Prostate gland (tissue), 2 donors: ENCODE data around the gene RHBDL1. TPM values are rescaled to one million over a fixed set of nuclear protein-coding genes. Genes with fewer than 3 reads are reported as not detected.

ENCODE experiments used
- DNase-seq: peaks from one replicate; pipeline ENCODE4 v3.0.0-alpha.2; 2019; ENCODE audit warnings: low spot score
- H3K27ac ChIP-seq, 2 donors: fragments of 200-600 bp; sonication (generic); 2 replicates each; pipeline ENCODE4 v1.5.1; 2017 to 2019
- H3K27me3 ChIP-seq: fragments of 200-600 bp; sonication (generic); replicated peaks from 2 replicates; pipeline ENCODE4 v1.5.1; 2019; ENCODE audit not compliant: insufficient read depth
- H3K36me3 ChIP-seq, 2 donors: fragments of 200-600 bp; sonication (generic); 1 replicate in 1 of 2; 2 replicates in 1 of 2; pipeline versions ENCODE4 v1.5.1 to v1.8.1; 2017 to 2019
- H3K4me1 ChIP-seq: fragments of 200-600 bp; sonication (generic); replicated peaks from 2 replicates; pipeline ENCODE4 v1.5.1; 2019
- H3K4me3 ChIP-seq, 2 donors: fragments of 200-600 bp; sonication (generic); 2 replicates each; pipeline ENCODE4 v1.5.1; 2017 to 2019
- H3K9me3 ChIP-seq: fragments of 200-600 bp; sonication (generic); 2 replicates; pipeline ENCODE4 v1.5.1; 2017
- CTCF ChIP-seq, 4 experiments: fragments of 200-600 bp in 2 of 4; fragments of 450-650 bp in 2 of 4; sonication (generic) in 2 of 4; IDR thresholded peaks; 1 replicate in 3 of 4; 2 replicates in 1 of 4; pipeline ENCODE4 v1.5.1; 2016 to 2019; ENCODE audit warnings: antibody characterized with exemption in 4 of 4, mild to moderate bottlenecking in 2 of 4, moderate library complexity in 2 of 4
- POLR2A ChIP-seq: fragments of 450-650 bp; IDR thresholded peaks from one replicate; pipeline ENCODE4 v1.6.1; 2016; ENCODE audit warnings: antibody characterized with exemption, mild to moderate bottlenecking
- POLR2AphosphoS5 ChIP-seq: sonication (generic); formaldehyde crosslinking; IDR thresholded peaks from one replicate; pipeline ENCODE4 v1.6.1; 2017; ENCODE audit warnings: antibody characterized with exemption
- WGBS: methylation state at CpG from one replicate; pipeline ENCODE4 v1.1.5; 2018; 5-methylcytosine and 5-hydroxymethylcytosine counted together
- intact Hi-C: fragments of 100-400 bp; cut with DNase I; formaldehyde crosslinking; loops from one replicate; pipeline ENCODE4 v1.14.2; 2022
- total RNA-seq, 2 donors: library from RNA; depleted of rRNA; stranded (reverse); fragments of >200 nt; gene quantifications; one replicate each; pipeline ENCODE4 v1.1.0, GENCODE V29; 2016

RHBDL1 gene
- total RNA-seq, 2 donors from 2014 or later = 4.5 to 4.9 TPM

- H3K36me3 ChIP-seq = no peaks in the 10 kb centered on the region
- H3K27ac ChIP-seq = no peak overlapping the region
- intact Hi-C loops = no loop called here
- no peaks in the 10 kb centered on the region for H3K9me3 ChIP-seq
- TF ChIP-seq POLR2AphosphoS5 (no peak), POLR2A (no peak)
- H3K4me3 ChIP-seq = no peak overlapping the region
- DNase-seq = no peak
- 74% methylated on average over 12 of the region's 12 CpGs for WGBS
- H3K4me1 ChIP-seq = no peaks in the 10 kb centered on the region
- H3K27me3 ChIP-seq = peaks cover 27% of the 10 kb centered on the region
Measured at GRCh38 chr16:703406-703805, 27.9 kb downstream of the RHBDL1 start.

- no peaks in the 10 kb centered on the region for H3K4me1 ChIP-seq
- H3K4me3 ChIP-seq = no peak overlapping the region
- no peaks in the 10 kb centered on the region for H3K36me3 ChIP-seq
- WGBS = 74% methylated on average over 7 of the region's 7 CpGs
- DNase-seq = no peak
- H3K9me3 ChIP-seq = no peaks in the 10 kb centered on the region
- TF ChIP-seq POLR2A = no peak
- H3K27ac ChIP-seq = no peak overlapping the region
- peaks cover 27% of the 10 kb centered on the region for H3K27me3 ChIP-seq
- intact Hi-C loops = no loop called here
Measured at GRCh38 chr16:704047-704446, 28.6 kb downstream of the RHBDL1 start.

- H3K27ac ChIP-seq = no peak overlapping the region
- intact Hi-C loops = no loop called here
- TF ChIP-seq POLR2AphosphoS5 (no peak), POLR2A (no peak), CTCF (IDR thresholded peaks at IDR 0.05) (no peak)
- H3K4me1 ChIP-seq = no peaks in the 10 kb centered on the region
- peak overlapping the region; percentile 8 to 39 for H3K4me3 ChIP-seq
- no peaks in the 10 kb centered on the region for H3K9me3 ChIP-seq
- no peak for DNase-seq
- whole genome bisulfite sequencing = 13% methylated on average over 44 of the region's 50 CpGs
- peaks cover 27% of the 10 kb centered on the region for H3K27me3 ChIP-seq
- no peaks in the 10 kb centered on the region for H3K36me3 ChIP-seq
Measured at GRCh38 chr16:704552-705380, 29.3 kb downstream of the RHBDL1 start.

- intact Hi-C loops = no loop called here
- Histone ChIP-seq H3K4me3 (peak within 1 kb of the TSS; percentile 8 to 39), H3K4me1 (no peaks in the 10 kb centered on the region), H3K27ac (no peak within 1 kb of the TSS), H3K27me3 (peaks cover 30% of the 10 kb centered on the region), H3K9me3 (no peaks in the 10 kb centered on the region), H3K36me3 (no peaks in the 10 kb centered on the region)
- no peak for TF ChIP-seq POLR2A
- no peak for TF ChIP-seq POLR2AphosphoS5
- no peak for TF ChIP-seq CTCF (IDR thresholded peaks at IDR 0.05)
- WGBS = 4% methylated on average over 24 of the region's 115 CpGs
- no peak for DNase-seq
Measured at GRCh38 chr16:705431-706188, 30.1 kb downstream of the RHBDL1 start, which contains the start of gene FBXL16. Gene FBXL16, minus strand, starts transcription at chr16:705801. Its CDS starts 8,396 bp downstream, at chr16:697405.

GRCh38 chr16:706189-707061, 31.0 kb downstream of the RHBDL1 start:
- intact Hi-C loops = no loop called here
- no peak overlapping the region for H3K4me3 ChIP-seq
- peaks cover 27% of the 10 kb centered on the region for H3K27me3 ChIP-seq
- H3K27ac ChIP-seq = no peak overlapping the region
- no peak for DNase-seq
- no peaks in the 10 kb centered on the region for H3K9me3 ChIP-seq
- H3K36me3 ChIP-seq = no peaks in the 10 kb centered on the region
- H3K4me1 ChIP-seq = no peaks in the 10 kb centered on the region
- 3% methylated on average over 47 of the region's 49 CpGs for WGBS
- TF ChIP-seq CTCF (IDR thresholded peaks at IDR 0.05) = no peak
- TF ChIP-seq POLR2AphosphoS5 = no peak
- no peak for TF ChIP-seq POLR2A
